GM12874 (cell line): Measurements from ENCODE around the gene KLF13.

Source experiments
- TF ChIP-seq, protein P1 (sequence below): IDR thresholded peaks from 2 replicates; pipeline ENCODE4 v1.5.1; 2011; ENCODE audit warnings: low read depth, mild to moderate bottlenecking, control low read depth, low read length, moderate library complexity; ENCODE audit not compliant: insufficient read depth

Gene KLF13

DNA sequence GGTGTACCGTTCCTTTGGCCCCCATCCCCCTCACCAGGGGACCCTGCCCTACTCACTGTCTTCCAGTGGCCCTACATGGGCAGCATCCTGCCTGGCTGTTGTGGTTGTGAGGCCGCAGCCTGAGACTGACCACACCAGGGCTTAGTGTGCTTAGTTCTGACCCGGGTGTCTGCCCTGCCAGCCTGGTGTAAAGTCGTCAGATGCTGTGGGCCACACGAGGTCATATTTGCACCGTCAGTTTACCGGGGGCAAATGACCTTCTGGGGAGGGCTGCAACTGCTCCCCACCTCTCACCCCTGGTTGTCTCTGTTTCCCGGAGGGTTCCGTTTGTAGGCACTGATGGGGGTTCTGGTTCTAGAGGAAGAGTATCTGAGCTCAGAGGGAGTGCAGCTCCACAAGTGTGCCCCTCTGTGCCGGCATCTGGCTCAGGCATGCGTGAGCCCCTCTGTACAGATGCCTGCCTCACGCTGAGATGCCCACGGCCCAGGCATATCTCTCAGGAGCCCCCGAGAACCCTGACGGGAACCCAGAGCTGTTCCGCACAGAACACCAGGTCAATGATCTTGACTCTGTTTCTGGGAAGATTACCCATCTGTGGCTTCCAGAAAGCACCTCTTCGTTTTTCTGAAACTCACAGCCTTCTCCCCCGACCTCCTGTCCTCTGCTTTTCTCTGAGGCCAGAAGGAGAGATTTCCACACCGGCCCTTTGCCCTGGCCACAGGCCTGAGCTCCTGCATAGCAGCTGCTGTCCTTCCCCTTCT lies 19.2 kb downstream of the KLF13 start:
- TF ChIP-seq, protein P1, sequence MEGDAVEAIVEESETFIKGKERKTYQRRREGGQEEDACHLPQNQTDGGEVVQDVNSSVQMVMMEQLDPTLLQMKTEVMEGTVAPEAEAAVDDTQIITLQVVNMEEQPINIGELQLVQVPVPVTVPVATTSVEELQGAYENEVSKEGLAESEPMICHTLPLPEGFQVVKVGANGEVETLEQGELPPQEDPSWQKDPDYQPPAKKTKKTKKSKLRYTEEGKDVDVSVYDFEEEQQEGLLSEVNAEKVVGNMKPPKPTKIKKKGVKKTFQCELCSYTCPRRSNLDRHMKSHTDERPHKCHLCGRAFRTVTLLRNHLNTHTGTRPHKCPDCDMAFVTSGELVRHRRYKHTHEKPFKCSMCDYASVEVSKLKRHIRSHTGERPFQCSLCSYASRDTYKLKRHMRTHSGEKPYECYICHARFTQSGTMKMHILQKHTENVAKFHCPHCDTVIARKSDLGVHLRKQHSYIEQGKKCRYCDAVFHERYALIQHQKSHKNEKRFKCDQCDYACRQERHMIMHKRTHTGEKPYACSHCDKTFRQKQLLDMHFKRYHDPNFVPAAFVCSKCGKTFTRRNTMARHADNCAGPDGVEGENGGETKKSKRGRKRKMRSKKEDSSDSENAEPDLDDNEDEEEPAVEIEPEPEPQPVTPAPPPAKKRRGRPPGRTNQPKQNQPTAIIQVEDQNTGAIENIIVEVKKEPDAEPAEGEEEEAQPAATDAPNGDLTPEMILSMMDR: no peak

DNA sequence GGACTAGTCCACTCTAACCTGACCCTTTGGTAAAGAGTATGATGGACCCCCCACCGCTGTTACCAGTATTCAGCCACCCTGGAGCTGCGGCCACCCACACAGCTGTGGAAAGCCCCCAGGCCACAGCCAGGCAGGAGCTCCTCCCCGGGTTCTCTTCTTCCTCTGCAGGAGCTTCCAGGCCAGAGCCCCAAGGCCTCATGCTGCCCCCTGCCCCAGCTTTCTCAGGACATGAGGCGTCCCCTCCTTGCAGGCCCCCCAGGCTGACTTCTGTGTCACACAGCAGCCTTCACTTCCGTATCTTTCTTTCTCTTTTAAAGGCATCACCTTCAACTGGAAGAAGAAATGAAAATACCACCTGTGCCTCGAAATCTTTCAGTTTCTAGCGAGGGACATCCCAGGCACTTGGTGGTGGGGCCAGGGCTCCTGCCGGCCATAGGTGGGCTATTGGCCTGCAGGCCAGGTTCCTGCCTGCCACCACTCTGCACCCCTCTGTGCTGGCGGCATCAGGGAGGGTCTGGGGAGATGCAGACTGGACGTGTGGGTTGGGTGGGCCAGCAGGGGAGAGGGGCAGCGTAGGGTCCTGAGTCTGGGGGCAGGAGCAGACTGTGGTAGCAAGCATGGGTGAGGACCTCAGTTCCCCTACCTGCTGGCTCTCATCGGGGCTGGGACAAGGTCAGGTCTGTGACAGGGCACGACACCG lies 19.9 kb downstream of the KLF13 start:
- TF ChIP-seq, protein P1: no peak

DNA sequence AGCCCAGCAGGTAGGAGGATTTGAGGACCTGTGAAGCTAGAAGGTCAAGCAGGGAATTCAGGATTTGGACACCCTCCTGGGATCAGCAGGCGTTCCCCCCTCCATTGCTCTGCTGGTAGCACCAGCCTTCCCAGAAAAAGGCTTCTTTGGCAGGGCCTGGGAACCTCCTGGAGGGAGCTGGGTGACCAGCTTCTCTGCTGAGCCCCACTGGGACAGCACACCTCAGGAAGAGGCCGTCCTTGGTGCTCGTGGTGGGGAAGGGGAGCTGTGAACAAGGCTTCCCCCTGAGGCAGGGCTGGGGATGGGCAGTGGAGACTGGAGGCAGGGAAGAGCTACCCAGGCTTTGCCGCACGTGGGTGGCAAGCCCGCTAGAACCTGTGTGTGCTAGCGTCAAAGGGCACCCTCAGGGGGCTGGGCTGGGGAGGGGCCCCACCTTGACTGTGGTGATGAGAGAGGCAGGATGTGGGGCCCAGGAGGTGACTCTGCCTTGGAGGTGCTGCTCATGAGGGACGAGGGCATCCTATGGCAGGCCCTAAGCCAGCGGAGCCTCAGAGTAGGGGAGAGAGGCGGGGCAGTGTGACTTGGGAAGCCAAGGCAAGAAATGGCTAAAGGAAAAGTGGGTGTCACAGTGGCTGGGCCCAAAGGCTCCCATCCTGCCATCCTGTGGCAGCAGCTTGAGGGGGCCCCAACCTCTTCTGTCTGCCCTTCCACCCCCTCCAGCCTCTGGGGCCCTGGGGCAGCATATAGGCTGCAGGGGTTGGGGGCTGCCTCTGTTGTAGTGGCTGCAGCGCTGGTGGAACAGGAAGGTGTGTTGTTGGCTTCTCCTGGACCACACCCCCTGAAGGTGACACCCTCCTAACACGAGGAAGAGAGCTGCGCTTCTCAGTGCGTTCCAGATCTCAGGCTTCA lies 20.7 kb downstream of the KLF13 start:
- TF ChIP-seq, protein P1: no peak

DNA sequence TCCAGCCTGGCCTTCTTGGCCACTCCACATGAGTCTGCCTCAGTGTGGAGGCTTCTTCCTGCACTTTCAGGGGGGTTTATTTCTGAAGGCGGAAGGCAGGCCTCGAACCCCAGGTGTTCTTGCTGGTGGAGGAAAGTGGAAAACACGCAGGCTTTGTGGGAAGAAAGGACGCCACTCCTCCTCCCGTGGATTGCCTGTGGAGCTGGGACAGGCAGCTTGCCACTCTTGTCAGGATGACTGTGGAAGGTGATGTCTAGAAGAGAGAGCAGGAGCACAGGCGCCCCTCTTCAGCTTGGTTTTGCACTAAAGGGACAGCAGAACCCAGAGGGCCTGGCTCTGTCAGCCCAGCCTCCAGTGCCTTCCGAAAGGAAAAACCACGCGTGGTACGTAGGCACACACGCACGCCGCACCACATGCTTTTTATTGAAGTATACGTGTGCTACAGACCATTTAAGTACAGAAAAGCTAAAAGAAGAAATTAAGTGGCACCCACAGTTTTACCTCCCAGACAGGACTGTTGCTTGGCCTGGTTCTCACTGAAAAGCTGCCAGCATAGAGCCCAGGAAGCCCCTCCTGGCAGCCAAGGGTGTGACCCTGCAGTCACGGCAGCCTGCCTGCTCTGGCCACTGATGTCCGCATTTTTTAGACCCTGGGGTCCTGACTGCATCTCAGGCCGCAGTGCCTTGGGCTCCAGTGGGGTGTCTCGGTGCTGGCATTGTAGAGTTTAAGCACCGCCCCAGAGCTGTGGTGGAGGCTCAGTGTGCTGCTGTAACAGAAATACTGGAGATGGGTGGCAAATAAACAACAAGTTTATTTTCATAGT lies 21.6 kb downstream of the KLF13 start:
- TF ChIP-seq, protein P1: no peak

DNA sequence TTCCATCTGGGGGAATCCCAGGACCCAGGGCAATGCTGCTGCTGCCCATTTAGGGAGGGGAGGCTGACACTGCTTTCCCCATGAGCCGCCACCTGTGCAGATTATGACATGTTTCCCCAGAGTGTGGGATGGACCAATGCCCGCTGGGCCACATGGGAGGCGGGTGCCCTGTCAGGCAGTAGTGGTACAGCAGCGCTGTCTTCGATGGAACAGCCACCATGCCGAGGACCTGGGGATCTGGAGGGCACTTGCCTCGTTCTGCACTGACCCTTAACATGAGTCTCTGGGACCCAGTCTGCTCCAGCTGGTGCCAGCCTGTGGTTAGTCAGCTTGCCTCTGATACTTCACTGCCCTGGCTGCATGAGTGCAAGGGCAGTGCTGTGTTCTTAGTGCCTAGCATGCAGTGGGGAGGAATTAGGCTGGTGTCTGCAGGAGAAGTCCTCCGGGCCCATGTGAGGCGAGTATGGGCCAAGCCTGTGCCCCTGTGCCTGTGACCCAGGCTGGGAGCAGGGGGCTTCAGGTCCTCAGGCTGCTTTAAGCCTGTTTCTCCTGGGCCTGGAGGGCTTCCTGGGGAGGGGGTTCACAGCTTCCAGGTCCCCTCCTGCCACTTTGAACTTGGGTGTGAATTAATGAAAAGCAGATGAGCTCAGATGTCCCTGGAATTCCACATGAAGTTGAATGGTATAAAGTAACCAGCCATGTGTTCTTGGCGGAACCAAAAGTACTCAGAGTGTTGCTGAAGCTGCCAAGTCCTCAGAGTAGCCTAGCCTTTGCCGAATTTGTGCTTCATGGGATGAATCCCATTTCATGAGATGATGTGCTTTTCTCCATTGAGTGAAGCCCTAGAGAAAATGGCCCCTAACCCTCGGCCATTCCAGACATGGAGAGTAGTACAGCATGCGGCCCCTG lies 22.9 kb downstream of the KLF13 start:
- TF ChIP-seq, protein P1: no peak

DNA sequence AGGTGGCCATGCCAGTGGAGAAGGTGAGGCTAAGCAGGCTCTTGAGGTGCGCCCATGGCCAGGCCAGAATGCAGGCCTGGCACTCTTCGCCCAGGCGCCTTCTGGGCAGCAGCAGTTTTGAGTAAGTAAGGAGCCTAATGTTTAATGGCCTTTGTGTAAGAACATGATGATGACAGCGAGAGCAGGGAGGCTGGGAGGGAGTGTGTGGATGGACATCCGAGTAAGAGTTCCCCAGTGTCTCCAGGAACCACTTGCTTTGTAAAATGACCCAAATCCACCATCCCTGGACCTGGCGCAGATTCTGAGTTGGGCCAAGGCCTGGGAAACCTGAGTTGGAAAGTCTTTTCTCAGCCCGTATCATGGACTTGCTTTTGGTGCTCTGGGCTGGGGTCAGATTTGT lies 24.1 kb downstream of the KLF13 start:
- TF ChIP-seq, protein P1: no peak
